Stimulated activated CD4-positive, alpha-beta T cell treated with anti-CD3 and anti-CD28 coated beads, Interleukin-12 subunit alpha, Interleukin-12 subunit beta, amount 100 ng/mL, for 24 hours (primary cell): ENCODE measurements around the gene PRLR.

Experiments
- DNase-seq, 2 experiments: peaks; one replicate each; pipeline ENCODE4 v3.0.0-alpha.2; 2020; ENCODE audit warnings: low read depth in 2 of 2

Gene PRLR

GRCh38 chr5:35002459-35002858 lies 227.8 kb downstream of the PRLR start:
- no peak for DNase-seq

- no peak for DNase-seq
Measured at GRCh38 chr5:35001842-35002241, 228.4 kb downstream of the PRLR start.
